HG02981 (cell line): ENCODE measurements around the gene SOX12.
"Not testable (repeated sequence)": the region's sequence is repeated elsewhere in the genome, so short reads cannot be mapped to it uniquely, and the experiment has no call there.

Source experiments
- ATAC-seq: cut with Tn5 transposase; IDR thresholded peaks from one replicate; pipeline ENCODE4 v1.9.1; 2021; ENCODE audit warnings: mild to moderate bottlenecking, moderate library complexity; ENCODE audit not compliant: unreplicated experiment

The SOX12 gene

GRCh38 chr20:358891-359555, 33.7 kb downstream of the SOX12 start:
- ATAC-seq: no peak

DNA sequence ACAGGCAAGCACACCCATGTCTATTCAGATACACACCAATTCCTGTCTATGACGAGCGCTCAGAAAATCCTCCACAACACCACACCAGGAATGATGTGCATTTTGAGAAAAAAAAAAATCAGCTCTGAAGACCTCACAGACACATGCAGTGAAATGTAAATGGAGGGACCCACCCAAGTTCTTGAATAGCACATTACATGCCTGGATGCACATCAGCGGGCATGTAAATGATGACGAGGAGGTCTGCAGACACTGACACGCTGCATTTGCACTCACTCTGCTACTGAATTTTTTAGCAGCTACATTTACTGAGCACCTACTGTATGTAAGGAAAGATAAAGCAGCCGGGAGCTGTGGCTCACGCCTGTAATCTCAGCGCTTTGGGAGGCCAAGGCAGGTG, 36.2 kb downstream of the SOX12 start:
- ATAC-seq: no peak

DNA sequence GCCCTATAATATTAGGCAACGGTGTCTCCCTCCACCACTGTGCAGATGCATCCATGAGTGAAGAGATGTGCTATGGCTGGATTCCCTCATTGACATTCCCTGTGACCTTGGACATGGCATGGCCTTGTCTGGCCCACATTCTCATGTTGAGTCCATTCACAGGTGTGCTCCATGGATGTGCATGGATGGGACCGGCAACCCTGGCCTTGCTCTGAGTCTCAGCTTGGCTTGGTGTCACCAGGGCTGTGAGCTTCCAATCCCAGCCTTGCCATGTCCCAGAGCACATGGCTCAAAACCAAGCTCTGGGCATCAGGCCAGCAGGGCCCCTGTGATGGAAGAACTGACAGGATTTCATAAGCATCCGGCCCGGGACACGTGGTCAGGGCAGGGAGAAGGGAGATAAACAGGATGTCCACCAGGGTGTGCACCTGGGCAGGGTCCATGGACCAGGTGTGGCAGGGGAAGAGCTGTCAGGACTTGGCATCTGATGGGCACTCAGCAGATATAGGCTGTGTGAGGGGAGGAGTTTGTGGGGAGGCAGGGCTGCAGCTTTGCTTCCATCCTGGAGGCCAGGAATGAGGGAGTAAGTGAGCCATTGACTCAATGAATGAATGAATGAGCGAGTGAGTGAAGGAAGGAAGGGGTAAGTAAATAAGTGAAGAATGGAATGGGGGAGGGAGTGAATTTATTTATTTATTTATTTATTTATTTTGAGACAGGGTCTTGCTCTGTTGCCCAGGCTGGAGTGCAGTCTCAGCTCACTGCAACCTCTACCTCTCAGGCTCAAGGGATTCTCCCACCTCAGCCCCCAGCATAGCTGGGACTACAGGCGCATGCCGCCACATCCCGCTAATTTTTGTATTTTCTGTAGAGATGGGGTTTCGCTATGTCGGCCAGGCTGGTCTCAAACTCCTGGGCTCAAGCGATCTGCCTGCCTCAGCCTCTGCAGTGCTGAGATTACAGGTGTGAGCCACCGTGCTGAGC, 37.2 kb downstream of the SOX12 start:
- no peak for ATAC-seq

DNA sequence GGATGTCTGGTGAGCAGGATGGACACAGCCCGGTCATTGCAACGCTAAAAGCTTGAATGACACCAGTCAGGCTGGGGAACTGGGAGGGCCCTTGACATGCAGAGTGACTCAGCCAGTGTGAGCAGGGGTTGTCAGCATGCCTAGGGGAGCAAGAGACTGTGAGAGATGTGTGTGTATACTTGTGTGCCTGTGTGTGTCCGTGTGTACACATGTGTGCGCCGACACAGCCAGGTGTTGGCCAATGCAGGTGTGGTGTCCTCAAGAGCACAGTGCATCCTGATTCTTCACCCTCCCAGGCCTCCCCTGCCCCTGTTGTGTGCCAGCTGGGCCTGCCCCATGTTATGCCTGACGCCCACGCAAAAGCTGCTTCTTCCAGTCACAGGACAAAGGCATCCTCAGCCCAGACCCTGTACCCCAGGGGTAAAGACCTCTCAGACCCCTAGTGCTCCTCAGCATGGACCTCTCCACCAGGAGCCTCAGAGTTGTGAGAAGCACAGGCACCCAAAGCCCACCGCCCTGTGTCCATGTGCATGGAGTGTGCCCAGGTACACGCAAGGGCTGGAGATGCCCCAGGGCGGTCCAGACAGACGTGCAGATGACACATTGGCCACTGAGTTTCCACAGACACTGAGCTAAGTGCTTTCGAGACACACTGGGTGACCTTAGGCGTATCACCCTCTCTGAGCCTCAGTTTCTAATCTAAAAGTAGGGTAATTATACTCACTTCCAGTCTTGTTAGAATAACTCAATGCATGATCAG, 38.1 kb downstream of the SOX12 start:
- ATAC-seq: no peak

DNA sequence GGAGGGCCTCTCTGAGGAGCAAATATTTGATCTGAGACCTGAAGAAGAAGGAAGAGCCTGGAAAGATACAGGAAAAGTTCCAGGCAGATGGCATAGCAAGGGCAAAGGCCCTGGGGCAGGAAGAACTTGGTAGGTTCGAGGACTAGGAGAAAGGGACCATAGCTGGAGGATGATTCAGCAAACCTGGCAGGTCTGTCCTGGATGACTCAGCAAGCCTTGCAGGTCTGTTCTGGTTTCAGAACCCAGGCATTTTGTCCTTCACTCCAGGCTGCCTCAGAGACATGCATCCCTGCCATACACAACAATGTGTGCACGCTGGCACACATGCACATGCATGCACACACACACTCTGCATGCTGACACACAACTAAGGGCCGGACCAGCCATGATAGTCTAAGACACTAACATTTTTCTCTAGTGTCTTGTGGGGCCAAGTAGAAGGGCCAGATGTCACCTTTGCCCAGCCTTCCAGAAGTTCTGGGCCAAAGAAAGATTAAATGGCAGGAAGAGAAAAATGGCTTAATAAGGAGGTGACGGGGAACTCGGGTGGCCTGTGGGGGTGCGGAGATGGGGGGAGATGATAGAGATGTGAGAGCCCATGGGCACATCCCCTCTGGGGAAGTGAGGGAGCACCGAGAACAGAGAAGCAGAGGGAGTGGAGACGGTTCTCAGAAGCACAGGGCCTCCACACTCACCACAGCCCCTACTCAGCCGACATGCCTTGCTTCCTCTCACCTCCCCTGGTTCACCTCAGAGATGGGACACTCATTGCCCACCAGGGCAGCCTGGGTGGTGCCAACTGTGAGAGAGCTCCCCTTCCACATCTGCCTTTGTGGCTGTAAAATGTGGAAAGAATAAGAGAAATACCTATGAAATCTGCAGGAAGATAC, 39.8 kb downstream of the SOX12 start:
- ATAC-seq: no peak

GRCh38 chr20:366041-366718, 40.8 kb downstream of the SOX12 start:
- ATAC-seq: no peak

- no peak for ATAC-seq
Measured at GRCh38 chr20:366719-367485, 41.5 kb downstream of the SOX12 start.

- ATAC-seq: no peak
Measured at GRCh38 chr20:367486-367887, 42.1 kb downstream of the SOX12 start.

DNA sequence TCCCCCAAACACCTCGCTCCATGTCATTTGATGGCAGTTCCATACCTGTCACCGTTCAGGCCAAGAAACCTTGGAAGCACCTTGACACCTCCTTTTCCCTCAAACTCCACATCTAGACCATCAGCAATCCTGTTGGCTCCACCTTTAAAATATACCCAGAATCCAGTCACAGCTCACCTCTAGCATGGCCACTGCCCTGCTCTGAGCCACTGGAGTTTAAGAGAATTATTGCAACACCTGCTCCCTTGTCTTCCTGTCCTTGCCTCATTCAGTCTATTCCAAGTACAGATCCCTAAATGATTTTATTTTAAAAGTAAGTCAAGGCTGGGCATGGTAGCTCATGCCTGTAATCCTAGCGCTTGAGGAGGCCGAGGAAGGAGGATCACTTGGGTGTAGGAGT, 43.6 kb downstream of the SOX12 start:
- no peak for ATAC-seq

GRCh38 chr20:370151-370600, 44.8 kb downstream of the SOX12 start:
- ATAC-seq: no peak

DNA sequence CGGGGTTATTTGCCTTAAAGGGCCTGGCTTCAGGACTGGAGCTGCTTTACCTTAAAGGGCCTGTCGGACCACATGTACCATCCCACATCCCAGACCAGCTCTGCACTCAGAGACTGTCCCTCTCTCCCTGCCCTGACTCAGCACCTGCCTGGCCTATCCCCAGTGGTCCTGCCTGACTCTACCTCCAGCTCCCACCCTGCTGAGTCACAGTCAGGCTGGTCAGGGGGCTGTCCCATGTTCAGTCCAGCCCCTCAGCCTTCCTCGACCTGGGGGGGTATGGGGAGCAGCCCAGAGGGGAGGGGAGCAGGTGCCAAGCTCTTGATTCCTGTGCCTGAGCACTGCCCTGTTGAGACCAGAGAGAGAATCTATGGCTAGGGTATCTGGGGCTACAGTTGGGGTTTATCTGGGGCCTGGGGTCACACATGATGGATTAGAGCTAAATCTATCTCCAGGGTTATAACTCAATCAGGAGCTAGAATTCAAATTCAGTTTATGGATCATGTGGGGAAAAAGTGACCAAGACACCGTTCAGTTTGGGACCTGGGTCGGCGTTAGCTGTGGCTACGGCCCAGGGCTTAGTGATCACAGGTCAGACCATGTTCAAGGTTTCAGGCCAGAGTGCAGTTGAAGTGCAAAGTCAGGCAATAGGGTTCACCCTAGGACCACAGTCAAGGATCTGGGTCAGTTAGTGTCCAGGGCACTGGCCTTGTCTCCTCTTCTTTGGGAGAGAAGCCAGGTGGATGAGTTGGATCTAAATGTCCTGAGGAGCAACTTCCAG, 45.8 kb downstream of the SOX12 start:
- no peak for ATAC-seq

- no peak for ATAC-seq
Measured at GRCh38 chr20:371755-372542, 46.6 kb downstream of the SOX12 start.

DNA sequence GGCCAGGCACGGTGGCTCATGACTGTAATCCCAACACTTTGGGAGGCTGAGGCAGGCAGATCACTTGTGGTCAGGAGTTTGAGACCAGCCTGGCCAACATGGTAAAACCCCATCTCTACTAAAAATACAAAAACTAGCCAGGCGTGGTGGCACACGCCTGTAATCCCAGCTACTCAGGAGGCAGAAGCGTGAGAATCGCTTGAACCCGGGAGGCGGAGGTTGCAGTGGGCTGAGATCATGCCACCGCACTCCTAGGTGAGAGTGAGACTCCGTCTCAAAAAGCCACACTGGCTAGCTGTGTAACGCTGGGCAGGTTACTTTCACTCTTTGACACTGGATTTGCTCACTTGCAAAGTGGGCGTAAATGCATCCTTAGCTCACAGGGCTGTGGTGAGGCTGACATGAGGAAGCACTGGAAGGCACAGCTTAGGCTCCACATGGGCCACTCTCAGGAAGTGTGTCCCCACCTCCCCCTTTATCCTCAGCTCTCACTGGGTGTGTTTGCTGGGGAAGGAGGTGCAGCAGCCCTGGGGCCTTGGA, 47.3 kb downstream of the SOX12 start:
- ATAC-seq: not testable (repeated sequence)

- no peak for ATAC-seq
Measured at GRCh38 chr20:373171-373890, 48.0 kb downstream of the SOX12 start.

DNA sequence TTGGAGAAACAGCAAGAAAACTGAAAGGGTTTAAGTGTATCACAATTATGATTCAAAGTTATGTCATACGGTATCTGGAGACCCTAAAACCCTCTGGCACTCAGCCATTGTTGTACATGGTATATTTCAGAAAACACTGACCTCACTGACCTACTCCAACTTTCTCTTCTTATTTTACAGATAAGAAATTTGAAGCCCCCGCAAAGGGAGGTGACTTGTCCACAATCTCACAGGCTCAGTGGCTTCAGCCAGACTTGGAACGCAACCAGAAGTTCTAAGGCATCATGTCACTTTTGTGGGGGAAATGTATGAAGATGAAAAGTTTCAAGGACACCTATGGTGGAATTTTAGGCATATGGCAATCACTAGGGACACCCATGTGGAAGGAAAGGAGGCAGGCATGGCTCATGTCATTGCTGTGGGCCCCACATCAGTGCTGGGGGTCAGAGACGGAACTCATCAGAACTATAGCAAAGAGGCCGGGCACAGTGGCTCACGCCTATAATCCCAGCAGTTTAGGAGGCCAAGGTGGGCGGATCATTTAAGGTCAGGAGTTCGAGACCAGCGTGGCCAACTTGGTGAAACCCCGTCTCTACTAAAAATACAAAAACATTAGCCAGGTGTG, 50.0 kb downstream of the SOX12 start:
- no peak for ATAC-seq

- no peak for ATAC-seq
Measured at GRCh38 chr20:376089-376488, 50.7 kb downstream of the SOX12 start.
